ENCODE results near the gene CD99L2. TPM values are rescaled to one million over a fixed set of nuclear protein-coding genes. Genes with fewer than 3 reads are reported as not detected.
"Not testable (repeated sequence)": the region's sequence is repeated elsewhere in the genome, so short reads cannot be mapped to it uniquely, and the experiment has no call there.

The CD99L2 gene
- total RNA-seq, 2 donors from 2014 or later = 11.3 to 18.7 TPM

DNA sequence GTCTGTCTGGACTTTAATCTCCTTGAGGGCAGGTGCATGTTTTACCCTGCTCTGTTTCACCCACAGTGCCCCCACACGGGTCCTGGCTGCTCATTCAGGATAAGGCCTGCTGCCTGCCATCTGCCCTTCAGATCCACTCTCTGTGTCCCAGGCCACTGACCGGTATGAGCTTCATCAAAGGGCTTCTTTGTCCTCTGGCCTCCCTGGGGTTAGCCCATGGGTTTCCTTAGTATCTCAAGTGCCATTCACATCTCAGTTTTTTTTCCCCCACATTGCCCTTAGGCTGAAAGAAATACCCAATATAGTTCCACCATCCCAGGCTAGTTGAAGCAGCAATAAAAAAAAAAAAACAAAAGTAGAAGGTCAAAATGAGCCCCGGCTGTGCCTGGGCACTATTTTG is 9.3 kb downstream of the CD99L2 start:
- Histone ChIP-seq H3K9me3 (ENCODE audit: control insufficient read depth, low read length) (no peaks in the 10 kb centered on the region), H3K36me3 (ENCODE audit: control insufficient read depth, insufficient read depth, low read length) (no peaks in the 10 kb centered on the region), H3K27me3 (ENCODE audit: control insufficient read depth, insufficient read depth, low read length, poor library complexity, severe bottlenecking) (no peaks in the 10 kb centered on the region), H3K9ac (ENCODE audit: extremely low read depth, low read length, poor library complexity, severe bottlenecking) (no peak overlapping the region), H3K27ac (ENCODE audit: low read depth, low read length) (no peak overlapping the region), H3K4me3 (ENCODE audit: low read length) (no peak overlapping the region), H3K4me1 (ENCODE audit: control insufficient read depth, insufficient read depth, low read length) (no peaks in the 10 kb centered on the region)
- Mint-ChIP-seq H3K27me3 (ENCODE audit: insufficient read depth) (no peaks in the 10 kb centered on the region), H3K9me3 (no peaks in the 10 kb centered on the region), H3K4me3 (no peak overlapping the region), H3K4me1 (no peaks in the 10 kb centered on the region), H3K27ac (no peak overlapping the region), H3K36me3 (ENCODE audit: low read depth) (peaks cover 9% of the 10 kb centered on the region)
- TF ChIP-seq, protein P1, sequence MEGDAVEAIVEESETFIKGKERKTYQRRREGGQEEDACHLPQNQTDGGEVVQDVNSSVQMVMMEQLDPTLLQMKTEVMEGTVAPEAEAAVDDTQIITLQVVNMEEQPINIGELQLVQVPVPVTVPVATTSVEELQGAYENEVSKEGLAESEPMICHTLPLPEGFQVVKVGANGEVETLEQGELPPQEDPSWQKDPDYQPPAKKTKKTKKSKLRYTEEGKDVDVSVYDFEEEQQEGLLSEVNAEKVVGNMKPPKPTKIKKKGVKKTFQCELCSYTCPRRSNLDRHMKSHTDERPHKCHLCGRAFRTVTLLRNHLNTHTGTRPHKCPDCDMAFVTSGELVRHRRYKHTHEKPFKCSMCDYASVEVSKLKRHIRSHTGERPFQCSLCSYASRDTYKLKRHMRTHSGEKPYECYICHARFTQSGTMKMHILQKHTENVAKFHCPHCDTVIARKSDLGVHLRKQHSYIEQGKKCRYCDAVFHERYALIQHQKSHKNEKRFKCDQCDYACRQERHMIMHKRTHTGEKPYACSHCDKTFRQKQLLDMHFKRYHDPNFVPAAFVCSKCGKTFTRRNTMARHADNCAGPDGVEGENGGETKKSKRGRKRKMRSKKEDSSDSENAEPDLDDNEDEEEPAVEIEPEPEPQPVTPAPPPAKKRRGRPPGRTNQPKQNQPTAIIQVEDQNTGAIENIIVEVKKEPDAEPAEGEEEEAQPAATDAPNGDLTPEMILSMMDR (conservative IDR thresholded peaks at IDR 0.05) = no peak
- WGBS, 2 experiments (ENCODE audit: insufficient coverage in 1 of 2, insufficient read length in 1 of 2) = 43 to 91% methylated on average over 1 to 3 of the region's 3 CpGs
- no peak for DNase-seq

DNA sequence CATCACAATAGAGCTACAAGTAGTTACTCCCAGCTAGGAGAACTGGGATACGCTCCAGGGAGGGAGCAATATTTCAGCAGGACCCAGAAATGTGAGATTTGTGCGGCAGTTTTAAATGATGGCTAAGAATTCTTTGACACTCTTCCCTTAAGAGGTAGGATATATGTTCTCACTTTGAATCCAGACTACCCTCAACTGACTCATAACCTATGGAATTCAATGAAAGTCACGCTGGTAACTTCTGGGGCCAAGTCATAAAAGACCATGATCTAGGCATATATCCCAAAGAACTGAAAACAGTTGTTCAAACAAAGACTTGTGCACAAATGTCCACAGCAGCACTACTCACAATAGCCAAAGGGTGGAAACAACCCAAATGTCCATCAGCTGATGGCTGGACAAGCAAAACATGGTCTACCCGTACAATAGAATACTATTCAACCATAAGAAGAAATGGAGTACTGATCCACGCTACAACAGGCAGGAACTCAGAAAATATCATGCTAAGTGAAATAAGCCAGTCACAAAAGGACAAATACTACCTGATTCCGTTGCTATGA is 10.5 kb downstream of the CD99L2 start:
- Histone ChIP-seq H3K36me3 (ENCODE audit: control insufficient read depth, insufficient read depth, low read length) (no peaks in the 10 kb centered on the region), H3K27ac (ENCODE audit: low read depth, low read length) (no peak overlapping the region), H3K9me3 (ENCODE audit: control insufficient read depth, low read length) (no peaks in the 10 kb centered on the region), H3K4me3 (ENCODE audit: low read length) (no peak overlapping the region), H3K27me3 (ENCODE audit: control insufficient read depth, insufficient read depth, low read length, poor library complexity, severe bottlenecking) (no peaks in the 10 kb centered on the region), H3K4me1 (ENCODE audit: control insufficient read depth, insufficient read depth, low read length) (no peaks in the 10 kb centered on the region), H3K9ac (ENCODE audit: extremely low read depth, low read length, poor library complexity, severe bottlenecking) (no peak overlapping the region)
- Mint-ChIP-seq H3K36me3 (ENCODE audit: low read depth) (peaks cover 9% of the 10 kb centered on the region), H3K27ac (no peak overlapping the region), H3K9me3 (no peaks in the 10 kb centered on the region), H3K4me1 (no peaks in the 10 kb centered on the region), H3K4me3 (no peak overlapping the region), H3K27me3 (ENCODE audit: insufficient read depth) (no peaks in the 10 kb centered on the region)
- DNase-seq = no peak
- TF ChIP-seq, protein P1 (conservative IDR thresholded peaks at IDR 0.05) = no peak
- WGBS, 2 experiments (ENCODE audit: insufficient coverage in 1 of 2, insufficient read length in 1 of 2) = 93 to 94% methylated on average over 3 to 6 of the region's 6 CpGs

DNA sequence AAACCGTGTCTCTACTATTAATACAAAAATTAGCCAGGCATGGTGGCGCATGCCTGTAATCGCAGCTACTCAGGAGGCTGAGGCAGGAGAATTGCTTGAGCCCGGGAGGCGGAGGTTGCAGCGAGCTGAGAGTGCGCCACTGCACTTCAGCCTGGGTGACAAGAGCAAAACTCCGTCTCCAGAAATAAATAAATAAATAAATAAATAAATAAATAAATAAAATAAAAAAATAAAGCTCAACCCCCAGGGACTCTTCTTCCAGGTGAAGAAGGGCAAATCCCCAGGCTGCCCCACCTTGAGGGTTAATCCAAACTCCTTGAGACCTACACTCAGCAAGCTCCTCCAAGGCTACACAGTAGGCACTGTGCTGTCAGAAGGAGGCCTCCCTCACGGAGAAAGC is 11.2 kb downstream of the CD99L2 start:
- not testable (repeated sequence) for H3K4me1 ChIP-seq (ENCODE audit: control insufficient read depth, insufficient read depth, low read length); H3K9me3 ChIP-seq (ENCODE audit: control insufficient read depth, low read length); H3K27ac Mint-ChIP-seq; H3K27me3 ChIP-seq (ENCODE audit: control insufficient read depth, insufficient read depth, low read length, poor library complexity, severe bottlenecking); H3K27me3 Mint-ChIP-seq (ENCODE audit: insufficient read depth); H3K9me3 Mint-ChIP-seq; H3K27ac ChIP-seq (ENCODE audit: low read depth, low read length); H3K9ac ChIP-seq (ENCODE audit: extremely low read depth, low read length, poor library complexity, severe bottlenecking); H3K36me3 ChIP-seq (ENCODE audit: control insufficient read depth, insufficient read depth, low read length); H3K4me1 Mint-ChIP-seq; H3K36me3 Mint-ChIP-seq (ENCODE audit: low read depth); H3K4me3 Mint-ChIP-seq; DNase-seq; H3K4me3 ChIP-seq (ENCODE audit: low read length)
- WGBS, 2 experiments (ENCODE audit: insufficient coverage in 1 of 2, insufficient read length in 1 of 2) = 98% methylated on average over 6 of the region's 9 CpGs; no CpG with 5 or more reads in 1 of the 2 experiments

DNA sequence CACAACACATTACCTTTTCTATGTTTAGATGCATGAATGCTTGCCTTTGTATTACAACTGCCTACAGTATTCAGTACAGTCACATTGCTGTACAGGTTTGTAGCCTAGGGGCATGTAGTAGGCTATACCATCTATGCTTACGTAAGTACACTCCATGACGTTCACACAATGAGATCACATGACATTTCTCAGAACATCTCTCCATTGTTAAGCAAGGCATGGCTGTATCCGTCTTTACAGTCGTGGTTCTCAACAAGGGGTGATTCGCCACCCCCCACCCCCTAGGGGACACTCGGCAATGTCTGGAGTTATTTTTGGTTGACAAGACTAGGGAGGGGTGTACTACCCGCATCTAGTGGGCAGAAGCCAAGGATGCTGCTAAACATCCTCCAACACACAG is 12.1 kb downstream of the CD99L2 start:
- Mint-ChIP-seq H3K27me3 (ENCODE audit: insufficient read depth) (no peaks in the 10 kb centered on the region), H3K9me3 (no peaks in the 10 kb centered on the region), H3K4me1 (no peaks in the 10 kb centered on the region), H3K27ac (no peak overlapping the region), H3K4me3 (no peak overlapping the region), H3K36me3 (ENCODE audit: low read depth) (peaks cover 7% of the 10 kb centered on the region)
- H3K4me3 ChIP-seq (ENCODE audit: low read length) = no peak overlapping the region
- no peaks in the 10 kb centered on the region for H3K36me3 ChIP-seq (ENCODE audit: control insufficient read depth, insufficient read depth, low read length)
- H3K4me1 ChIP-seq (ENCODE audit: control insufficient read depth, insufficient read depth, low read length) = no peaks in the 10 kb centered on the region
- TF ChIP-seq, protein P1 (conservative IDR thresholded peaks at IDR 0.05) = no peak
- H3K27me3 ChIP-seq (ENCODE audit: control insufficient read depth, insufficient read depth, low read length, poor library complexity, severe bottlenecking) = no peaks in the 10 kb centered on the region
- no peak for DNase-seq
- 100% methylated on average over 5 of the region's 7 CpGs; no CpG with 5 or more reads in 1 of the 2 experiments for WGBS, 2 experiments (ENCODE audit: insufficient coverage in 1 of 2, insufficient read length in 1 of 2)
- H3K9me3 ChIP-seq (ENCODE audit: control insufficient read depth, low read length) = no peaks in the 10 kb centered on the region
- H3K9ac ChIP-seq (ENCODE audit: extremely low read depth, low read length, poor library complexity, severe bottlenecking) = no peak overlapping the region
- no peak overlapping the region for H3K27ac ChIP-seq (ENCODE audit: low read depth, low read length)

Data from endodermal cell (in vitro differentiated cells).